Daoy (cell line): ENCODE measurements around the gene ATP9B. TPM values are rescaled to one million over a fixed set of nuclear protein-coding genes. Genes with fewer than 3 reads are reported as not detected.
"Not testable (repeated sequence)": the region's sequence is repeated elsewhere in the genome, so short reads cannot be mapped to it uniquely, and the experiment has no call there.

Source experiments
- DNase-seq: peaks from one replicate; pipeline ENCODE4 v3.0.0-alpha.2; 2015; ENCODE audit warnings: low read depth
- total RNA-seq: library from RNA; depleted of rRNA; stranded (reverse); fragments of >200 nt; shearing (Covaris generic); gene quantifications from 2 replicates; pipeline ENCODE4 v1.2.3, GENCODE V29; 2014

ATP9B gene
- total RNA-seq, 1 experiment from 2014 or later: 8.2 TPM

DNA sequence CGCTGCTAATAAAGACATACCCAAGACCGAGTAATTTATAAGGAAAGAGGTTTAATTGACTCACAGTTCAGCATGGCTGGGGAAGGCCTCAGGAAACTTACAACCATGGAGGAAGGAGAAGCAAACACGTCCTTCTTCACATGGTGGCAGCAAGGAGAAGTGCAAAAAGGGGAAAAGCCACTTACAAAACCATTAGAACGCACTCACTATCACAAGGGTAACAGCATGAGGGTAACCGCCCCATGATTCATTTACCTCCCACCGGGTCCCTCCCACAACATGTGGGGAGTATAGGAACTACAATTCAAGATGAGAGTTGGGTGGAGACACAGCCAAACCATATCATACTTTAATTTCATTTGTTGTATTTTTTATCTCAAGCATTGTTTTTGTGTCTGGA, 67.5 kb downstream of the ATP9B start:
- DNase-seq: peak; percentile 13

DNA sequence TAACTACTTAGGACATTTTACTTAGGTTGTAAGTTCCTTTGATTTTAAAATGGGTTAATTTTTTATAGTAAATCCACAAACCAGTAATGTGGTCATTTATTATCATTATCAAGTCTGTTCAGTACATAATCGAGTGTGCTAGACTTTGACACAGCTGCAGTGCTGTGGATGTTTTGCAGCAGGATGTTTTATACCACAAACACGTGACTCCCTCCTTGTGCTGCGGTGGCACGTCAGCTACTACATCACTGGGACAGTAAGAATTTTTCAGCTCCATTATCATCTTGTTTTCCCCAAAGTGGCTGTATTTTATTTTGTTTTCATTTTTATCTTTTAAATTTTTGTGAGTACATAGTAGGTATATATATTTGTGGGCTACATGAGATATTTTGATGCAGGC, 70.0 kb downstream of the ATP9B start:
- no peak for DNase-seq

DNA sequence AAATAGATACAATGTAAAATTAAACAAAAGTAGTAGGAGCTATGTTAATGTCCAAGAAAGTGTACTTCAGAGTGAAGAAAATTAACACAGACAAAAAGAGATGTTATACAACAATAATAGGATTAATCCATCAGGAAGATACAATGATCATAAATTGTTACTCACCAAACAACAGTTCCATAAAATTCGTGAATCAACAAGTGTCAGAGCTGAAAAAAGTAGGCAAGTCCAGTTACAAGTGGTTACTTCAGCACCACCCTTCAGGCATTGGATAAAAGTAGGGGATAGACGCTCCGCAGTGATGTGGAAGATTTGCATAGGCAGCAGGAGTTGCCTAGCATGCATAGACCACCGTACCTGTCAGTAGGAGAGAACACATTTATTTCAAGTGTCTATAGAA, 77.8 kb downstream of the ATP9B start:
- DNase-seq: no peak

DNA sequence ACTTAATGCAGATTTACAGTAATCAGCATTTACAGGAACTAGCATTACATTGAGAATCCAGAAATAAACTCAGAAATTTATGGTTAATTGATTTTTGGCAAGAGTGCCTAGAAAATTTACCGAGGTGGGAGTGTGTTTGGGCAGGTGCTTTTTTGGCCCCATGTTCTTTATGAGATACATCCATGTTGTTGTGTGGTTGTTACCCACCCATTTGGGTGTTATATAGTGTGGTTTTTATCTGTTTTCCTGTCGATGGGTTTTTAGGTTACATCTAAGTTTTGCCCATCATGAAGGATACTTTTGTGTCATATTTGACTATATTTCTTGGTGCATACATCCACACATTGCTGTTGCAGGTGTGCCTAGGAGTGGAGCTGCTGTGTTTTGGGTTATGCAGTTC, 82.0 kb downstream of the ATP9B start:
- no peak for DNase-seq

DNA sequence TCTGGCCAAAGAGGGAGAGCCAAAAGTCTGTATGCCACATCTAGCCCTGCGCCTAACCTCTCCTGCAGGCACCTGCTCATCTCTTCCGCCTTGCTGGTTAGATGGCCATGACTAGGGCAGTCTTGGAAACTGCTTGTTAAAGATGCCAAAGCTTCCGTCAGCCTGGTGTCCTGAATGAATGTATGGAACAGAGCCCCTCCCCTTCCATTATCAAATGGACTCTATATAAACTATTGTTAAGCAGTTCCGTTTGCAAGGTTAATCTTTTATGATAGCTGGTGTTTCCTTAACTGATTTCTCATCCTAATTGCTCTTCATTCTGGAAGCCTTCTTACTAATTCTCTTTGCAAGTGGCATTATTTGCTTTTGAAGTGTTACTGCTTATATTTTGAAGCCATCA, 87.1 kb downstream of the ATP9B start:
- no peak for DNase-seq

DNA sequence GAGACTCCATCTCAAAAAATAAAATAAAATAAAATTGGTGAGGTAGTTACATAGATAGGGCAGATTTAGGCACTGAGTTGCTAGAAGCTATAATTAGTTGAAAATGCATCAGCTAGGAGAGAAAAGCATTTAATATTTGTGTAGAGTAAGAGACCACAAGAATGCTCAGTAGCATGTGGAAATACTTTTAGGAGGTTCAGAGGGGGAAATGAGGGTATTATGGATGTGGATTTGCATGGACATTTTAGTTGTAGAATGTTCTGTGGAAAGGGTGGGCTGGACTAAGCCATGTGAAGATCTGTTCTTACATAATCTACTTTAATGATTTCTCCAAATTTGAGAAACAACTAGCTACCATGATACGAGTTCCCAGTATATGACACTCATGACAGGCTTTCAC, 95.5 kb downstream of the ATP9B start:
- no peak for DNase-seq

DNA sequence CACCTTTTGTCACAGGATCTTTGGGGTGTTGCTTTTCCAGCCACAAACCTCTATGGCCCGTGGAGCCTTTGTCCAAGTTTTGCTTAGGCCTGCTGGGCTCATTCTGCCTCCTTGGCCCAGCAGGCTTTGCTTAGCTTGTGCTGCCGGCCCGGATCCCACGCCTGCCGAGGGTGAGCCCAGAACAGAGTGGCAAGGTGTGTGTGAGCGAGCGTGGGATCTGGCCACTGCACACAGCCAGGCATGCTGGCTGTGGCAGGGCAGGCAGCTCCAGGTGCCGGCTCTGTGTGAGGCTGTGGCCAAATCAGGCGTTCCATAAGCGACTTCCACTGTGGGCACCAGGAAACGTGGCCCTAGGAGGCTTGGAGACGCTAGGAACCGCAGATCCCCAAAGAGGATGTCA, 97.5 kb downstream of the ATP9B start:
- no peak for DNase-seq

DNA sequence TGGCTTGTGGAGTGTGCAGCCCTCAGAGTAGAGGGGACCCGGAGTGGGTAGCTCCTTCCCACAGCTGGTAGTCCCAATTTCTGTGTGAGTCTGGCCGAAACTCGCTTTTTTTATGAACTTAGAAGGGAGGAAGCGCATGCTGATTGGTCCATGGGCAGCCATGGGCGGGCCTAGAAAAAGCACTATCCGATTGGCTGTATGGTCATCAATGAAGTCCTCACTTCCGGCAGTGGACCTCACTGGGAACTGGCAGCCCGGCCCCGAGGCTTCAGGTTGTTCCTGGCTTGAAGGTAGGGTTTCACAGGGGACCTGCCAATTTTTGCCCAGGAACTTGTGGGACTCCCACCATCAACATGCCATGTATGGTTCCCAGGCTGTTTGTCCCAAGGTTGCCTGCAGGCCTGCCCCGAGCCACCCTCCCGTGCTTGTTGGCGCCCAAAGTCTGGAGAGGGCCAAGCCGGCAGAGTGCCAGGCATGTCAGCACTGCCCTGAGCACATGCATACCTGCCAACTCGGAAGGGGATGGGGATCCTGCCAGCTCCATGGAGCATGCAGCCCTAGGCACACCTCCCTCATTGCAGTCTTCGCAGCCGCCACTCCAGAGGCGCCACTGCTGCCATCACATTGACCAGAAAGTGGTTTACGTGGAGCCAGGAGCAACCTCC, 98.5 kb downstream of the ATP9B start:
- DNase-seq: no peak

DNA sequence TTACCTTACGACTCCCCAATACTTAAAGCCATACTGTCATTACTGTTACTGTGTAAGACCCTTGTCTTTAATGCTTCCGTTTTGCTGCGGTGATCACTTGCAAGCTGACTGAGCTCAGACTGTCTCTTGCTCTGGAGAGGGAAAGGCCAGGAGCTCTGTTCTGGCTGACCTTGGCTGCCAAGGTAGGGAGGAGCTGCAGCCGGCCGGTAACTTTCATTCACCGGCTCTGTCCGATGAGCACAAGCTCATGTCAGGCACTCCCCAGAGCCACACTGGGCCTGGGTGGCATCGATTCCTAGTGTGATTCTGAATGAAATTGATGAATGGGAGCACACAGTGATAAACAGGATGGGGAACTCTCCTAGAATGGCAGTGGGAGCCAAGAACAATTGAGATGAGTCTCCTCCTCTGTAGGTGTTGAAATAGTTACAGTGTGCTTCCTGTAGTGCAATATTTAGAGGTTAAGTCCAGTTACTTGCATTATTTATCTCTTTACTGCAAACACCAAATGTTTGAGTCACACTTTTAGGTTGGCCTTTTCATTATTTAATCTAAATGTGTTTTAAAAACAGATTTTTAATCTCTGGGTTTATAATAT, 100.9 kb downstream of the ATP9B start:
- no peak for DNase-seq

DNA sequence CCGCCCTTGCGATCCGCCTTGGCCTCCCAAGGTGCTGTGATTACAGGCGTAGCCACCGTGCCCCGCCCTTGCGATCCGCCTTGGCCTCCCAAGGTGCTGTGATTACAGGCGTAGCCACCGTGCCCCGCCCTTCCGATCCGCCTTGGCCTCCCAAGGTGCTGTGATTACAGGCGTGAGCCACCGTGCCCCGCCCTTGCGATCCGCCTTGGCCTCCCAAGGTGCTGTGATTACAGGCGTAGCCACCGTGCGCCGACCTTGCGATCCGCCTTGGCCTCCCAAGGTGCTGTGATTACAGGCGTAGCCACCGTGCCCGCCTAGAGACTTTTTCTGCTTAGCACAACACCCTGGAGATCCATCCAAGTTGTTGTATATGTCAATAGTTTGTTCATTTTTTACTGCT, 103.1 kb downstream of the ATP9B start:
- not testable (repeated sequence) for DNase-seq

DNA sequence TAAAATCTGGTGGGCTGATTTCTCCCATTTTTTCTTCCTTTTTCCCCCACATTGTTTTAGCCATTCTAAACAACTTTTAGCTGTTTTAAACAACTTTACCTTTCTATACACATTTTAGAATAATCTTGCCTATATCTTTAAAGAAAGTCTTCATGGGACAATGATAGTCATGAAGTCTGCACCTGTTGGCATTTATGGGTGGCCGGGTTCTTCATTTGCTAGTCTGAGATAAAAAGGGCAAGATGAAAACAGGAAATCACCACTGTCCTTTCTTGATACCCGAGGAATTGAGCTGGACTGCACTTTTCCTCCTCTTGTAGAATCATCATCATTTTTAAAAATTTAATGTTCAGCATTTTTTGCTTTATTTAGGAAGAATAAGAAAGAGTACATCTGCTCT, 104.5 kb downstream of the ATP9B start:
- DNase-seq: no peak

DNA sequence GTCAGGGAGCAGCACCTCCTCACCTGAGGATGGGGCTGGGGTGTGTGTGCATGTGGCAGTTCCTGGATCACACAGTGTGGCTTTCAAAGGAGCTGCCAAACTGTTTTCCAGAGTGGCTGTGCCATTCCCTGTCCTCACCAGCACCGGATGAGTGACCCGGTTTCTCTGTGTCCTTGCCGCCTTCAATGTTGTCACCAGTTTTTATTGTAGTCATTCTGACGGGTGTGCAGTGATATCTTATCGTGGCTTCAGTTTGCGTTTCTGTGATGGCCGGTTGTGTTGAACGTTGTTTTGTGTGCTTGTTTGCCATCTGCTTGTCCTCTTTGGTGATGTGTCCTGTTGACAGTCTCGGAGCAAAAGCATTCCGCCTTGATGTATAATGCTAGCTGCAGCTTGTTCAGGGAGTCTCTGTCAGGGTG, 108.9 kb downstream of the ATP9B start:
- no peak for DNase-seq

DNA sequence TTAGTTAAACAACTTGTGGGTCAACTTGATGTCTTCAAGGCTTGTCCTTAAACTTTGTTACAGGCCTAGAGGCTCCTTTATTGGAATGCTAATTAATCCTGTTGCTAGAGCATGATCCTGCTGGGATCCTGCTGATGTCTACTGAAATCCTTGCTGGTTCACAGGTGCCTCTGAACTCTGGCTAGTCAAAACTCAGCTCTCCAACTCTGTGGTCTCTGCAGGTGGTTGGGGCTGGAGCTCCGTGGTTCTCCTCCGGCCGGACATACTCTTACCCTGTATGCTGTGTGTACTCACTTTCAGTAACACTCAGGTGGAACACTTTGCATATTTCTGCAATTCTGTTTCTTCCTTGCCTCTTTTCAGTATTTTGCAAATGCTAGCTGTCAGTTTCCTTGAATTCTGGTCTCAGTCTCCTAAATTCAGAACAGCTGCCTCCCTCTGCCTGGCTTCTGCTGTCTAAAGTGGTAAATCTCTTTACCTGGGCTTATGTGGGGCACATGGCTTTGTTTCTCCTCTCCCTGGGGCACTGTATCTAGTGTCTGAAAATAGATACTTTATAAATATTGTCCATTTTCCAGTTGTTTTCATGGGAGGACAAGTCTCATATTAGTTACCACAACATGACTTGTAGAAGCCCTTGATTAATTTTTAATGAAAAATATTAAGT, 113.0 kb downstream of the ATP9B start:
- DNase-seq: no peak

DNA sequence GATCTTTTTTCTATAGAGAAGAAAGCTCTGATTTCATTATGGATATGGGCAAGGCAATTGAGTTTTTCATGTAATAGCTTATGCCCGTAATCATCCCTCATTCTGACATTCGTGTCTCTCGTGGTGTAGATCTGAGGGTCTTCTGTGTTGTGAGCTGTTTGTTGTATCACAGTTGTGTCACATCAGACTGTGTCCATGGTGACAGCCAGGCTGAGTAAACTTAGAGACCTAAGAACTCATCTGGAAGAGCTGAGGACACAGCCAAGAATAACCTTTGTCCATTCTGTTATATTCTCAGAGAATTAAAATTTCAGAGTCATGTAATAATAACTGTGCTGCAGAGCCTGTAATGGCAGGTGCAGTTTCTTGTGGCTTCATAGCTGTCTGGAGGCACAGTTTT, 116.5 kb downstream of the ATP9B start:
- DNase-seq: no peak

DNA sequence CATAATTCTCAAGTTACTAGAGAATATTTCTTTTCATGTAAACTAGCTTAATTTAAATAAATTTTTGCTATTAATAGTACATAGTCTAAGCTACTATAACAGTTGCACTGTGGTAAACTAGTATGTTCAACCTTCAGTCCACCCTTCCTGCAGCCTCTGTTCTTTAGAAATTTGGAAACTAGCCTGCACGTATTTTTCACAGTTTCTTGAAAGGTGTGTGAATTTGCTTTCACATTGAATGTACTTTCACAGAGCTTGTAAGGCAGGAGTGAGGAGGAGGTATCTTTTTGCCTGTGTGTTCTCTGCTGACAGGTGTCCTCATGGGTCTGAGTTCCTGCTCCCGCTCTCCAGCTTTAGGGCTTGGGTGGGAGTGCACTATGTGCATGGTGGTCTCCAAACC, 117.5 kb downstream of the ATP9B start:
- DNase-seq: no peak

DNA sequence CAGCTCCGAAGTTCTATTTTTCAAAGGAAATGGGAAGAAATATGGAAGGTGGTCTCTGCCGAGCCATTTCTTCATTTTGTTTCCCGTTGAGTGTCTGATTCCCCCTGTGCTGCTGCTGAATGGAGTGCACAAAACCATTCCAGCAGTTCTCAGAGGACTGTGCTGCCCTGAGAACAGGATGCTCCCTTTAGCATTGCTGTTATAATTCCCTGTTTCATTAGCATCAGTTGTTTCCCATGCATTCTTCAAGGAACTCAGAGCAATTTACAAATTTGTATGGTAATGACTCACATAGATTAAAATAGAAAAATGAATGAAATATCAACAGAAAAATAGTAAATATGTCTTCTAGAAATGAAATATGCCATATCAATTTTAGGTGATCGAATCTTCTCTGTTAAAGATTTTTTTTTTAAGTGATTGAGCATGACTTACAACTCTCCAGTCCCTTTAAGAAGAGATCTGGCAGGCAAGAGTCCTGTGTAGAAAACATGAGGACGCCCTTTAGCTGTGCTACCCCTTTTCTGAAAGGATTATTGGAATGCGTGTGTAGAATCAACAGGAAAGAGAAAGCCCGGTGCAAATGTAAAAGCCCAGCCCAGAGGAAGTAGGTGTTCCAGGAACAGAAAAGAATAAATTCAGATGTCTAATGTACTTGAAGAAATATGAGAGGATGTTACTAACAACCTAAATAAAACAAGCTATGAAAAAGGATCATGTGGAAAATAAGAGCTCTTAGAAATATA, 118.5 kb downstream of the ATP9B start:
- no peak for DNase-seq

DNA sequence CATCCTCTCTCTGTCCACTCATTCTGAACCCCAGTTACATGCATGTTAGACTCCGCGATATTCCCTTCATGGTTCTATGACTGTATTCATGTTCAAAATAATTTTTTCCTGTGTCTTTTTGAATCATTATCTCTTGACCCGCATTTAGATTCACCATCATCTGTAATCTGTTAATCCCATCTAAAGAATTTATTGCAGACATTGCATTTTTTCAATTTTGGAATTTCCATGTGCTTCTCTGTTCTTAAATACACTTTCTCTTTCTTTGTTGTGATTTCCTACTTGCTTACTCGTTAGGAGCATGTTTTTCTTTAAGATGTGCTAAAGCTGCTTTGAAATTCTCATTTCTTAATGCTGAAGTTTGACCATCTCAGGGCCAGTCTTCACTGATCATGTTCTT, 122.2 kb downstream of the ATP9B start:
- DNase-seq: no peak

DNA sequence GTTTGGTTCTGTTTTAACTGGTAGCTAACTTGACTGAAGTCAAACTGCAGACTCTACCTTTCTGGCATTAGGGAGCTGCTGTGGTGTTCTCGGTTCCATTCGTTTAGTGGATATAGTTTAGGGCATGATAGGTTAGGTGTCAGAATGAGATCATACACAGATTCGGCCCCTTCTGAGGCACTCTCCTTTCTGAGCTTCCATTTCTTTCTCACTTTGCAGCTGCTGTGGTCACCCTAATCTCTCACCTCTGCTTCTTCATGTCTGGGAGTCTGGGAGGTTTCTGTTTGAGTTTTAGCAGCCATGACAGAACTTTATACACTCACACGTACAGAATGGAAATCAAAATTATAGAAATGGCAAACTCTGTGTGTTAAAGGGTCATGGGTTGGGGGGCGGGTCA, 122.8 kb downstream of the ATP9B start:
- no peak for DNase-seq

DNA sequence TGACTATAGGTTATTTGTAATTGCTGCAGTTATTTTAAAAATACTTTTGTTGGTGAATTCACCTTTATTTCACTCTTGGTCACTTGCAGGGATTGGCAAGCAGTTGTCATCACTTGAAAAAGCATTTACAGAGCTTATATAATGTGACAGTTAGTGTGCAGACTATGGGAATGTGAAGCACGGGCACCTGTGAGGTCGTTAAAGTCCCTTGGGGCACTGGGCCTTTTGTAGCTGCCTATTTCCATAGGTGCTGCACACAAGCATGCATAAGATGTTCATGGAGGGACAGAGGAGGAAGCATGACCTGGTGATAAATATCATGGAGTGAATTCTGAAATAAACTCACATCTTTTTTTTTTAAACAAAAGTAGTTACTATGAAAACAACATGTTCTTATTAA, 124.6 kb downstream of the ATP9B start:
- DNase-seq: no peak

DNA sequence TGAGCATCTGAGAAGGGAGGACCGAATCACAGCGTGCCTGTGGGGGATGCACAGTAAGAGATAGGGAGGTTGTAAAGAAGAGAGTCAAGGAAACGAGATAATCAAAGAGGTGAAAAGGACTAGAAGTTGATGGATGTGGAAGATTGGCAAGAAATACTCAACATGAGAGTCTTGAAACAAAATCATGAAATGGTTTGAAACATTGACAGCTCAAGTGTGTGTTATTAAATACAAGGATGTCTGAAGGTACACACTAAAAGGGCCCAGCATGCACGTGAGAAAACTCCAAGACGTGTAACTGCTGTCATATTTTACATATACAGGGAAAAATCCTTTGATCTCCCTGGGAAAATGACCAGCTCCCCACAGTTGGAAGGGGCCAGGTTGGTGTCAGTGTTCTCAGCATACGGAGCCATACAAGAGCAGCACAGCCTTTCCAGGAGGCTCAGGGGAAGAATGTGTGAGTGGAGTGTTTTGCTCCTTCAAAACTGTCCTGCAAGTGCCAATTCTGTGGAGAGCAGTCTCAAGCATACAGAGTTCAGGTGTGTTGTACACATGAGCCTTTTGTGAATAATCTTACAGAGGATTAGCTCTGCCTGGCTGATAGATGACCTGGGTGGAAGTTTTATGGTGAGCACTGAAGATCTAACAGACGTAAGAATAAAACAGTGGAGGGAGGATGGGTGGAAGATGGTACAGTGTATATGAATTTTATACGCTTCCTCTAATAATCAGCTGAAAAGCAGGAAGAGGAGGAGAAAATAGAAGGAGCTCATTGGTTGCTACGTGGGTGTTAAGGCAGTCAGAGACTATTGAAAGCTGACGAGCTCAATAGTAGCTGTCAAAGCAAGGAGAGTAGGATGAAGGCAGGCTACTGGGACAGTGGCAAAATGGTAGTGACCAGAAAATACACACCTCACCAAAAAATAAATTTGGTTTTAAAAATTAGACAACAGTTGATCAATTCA, 126.8 kb downstream of the ATP9B start:
- DNase-seq: no peak

DNA sequence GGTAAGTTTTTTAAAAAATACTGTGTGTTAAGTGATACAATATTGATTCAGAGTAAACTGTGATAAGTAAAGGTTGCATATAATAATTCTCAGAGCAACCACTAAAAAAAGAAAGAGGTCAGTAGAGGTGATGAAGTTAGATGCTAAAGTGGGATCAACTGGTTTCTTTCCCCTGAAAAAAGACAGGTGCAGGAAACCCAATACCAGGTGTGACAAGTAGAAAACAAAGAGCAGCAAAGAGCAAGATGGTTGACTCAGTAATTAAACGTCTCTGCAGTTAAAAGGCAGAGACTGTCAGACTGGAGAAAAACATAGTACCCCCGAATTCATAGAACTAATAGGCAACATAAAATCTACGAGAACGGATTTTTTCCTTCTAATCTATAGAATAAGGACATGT, 128.3 kb downstream of the ATP9B start:
- DNase-seq: no peak
